G401.6 (cell line): Measurements from ENCODE around the gene LANCL1.

Source experiments
- FAIRE-seq: peaks from 2 replicates; lab custom pipeline; 2012; peaks lifted over from hg19 to GRCh38; lab: Jason Lieb, UNC

The LANCL1 gene

DNA sequence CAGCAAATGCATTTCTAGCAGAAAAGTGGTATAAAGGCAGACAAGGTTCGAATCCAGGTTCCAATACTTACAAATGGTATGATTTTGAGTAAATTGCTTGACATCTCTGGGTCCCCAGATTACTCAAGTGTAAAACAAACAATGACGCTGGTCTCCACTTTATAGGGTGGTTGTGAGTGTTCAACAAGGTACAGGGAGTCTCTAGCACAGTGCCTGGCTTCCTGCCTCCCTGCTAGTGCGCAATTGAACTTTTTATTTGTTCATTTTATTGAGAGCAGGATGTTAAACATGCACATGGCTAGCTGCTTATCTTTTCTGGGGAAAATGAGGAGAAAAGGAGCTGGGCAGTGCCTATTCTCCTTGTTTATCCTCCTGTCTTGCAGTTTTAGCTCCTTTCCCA, 86.7 kb downstream of the LANCL1 start:
- FAIRE-seq, result no peak

DNA sequence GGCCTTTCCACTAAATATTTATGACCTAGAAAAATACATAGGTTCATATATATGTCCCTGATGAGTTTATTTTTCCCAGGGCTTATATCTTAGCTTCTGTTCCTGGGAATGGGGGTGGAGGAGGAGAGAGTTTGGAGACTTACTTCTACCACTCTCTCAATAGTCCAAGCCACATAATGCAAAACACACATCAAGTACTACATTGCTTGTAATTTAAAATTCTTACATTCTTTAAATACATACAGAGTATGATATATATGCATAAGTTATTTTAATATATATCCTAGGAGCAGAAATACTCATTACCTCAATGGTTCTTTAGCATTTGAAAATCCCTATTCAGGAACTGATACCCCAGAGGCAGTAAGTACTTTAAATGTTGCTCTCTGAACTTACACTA, 88.4 kb downstream of the LANCL1 start:
- no peak for FAIRE-seq

DNA sequence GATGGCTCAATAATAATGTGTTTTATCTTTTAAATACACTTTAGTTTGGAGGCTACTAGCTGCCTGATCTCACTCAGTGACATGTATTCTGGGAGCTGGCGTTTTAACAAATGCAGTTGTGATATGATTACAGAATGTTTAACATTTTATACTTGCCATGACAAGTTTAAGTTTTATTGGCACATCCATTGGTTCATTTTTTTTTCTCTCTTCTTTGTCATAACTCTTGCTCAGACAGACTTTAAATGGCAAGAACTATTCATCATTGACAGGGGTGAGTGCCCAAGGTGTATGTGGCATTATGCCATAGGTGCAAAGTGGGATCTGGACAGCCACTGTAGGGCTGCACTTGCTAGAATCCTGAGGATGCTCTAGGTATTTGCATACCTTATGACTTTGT, 89.5 kb downstream of the LANCL1 start:
- FAIRE-seq, result no peak
